Activated CD4-positive, alpha-beta T cell treated with anti-CD3 and anti-CD28 coated beads for 48 hours (primary cell): Measurements from ENCODE around the gene GRHL3.

Source experiments
- DNase-seq: peaks from one replicate; pipeline ENCODE4 v3.0.0-alpha.2; 2020

The GRHL3 gene

GRCh38 chr1:24293392-24294227 lies 25.5 kb upstream of the GRHL3 start:
- no peak for DNase-seq

- DNase-seq = no peak
Measured at GRCh38 chr1:24294228-24294672, 24.9 kb upstream of the GRHL3 start.

- no peak for DNase-seq
Measured at GRCh38 chr1:24294716-24295371, 24.3 kb upstream of the GRHL3 start.

GRCh38 chr1:24295535-24295934 lies 23.6 kb upstream of the GRHL3 start:
- DNase-seq = no peak

GRCh38 chr1:24297187-24297851 lies 21.8 kb upstream of the GRHL3 start:
- DNase-seq = no peak

- DNase-seq = no peak
Measured at GRCh38 chr1:24297852-24298232, 21.3 kb upstream of the GRHL3 start.

- no peak for DNase-seq
Measured at GRCh38 chr1:24298606-24299005, 20.6 kb upstream of the GRHL3 start.

GRCh38 chr1:24299901-24300300 lies 19.3 kb upstream of the GRHL3 start:
- DNase-seq = no peak

GRCh38 chr1:24300971-24301784 lies 18.0 kb upstream of the GRHL3 start:
- no peak for DNase-seq

GRCh38 chr1:24301785-24302175 lies 17.4 kb upstream of the GRHL3 start:
- no peak for DNase-seq

- no peak for DNase-seq
Measured at GRCh38 chr1:24302209-24302611, 16.9 kb upstream of the GRHL3 start.

GRCh38 chr1:24303600-24303999 lies 15.6 kb upstream of the GRHL3 start:
- no peak for DNase-seq

GRCh38 chr1:24304763-24305162 lies 14.4 kb upstream of the GRHL3 start:
- DNase-seq = no peak

GRCh38 chr1:24308365-24309015 lies 10.7 kb upstream of the GRHL3 start:
- no peak for DNase-seq

GRCh38 chr1:24309762-24310485 lies 9.2 kb upstream of the GRHL3 start:
- DNase-seq = peak; percentile 60

- DNase-seq = no peak
Measured at GRCh38 chr1:24311234-24311633, 7.9 kb upstream of the GRHL3 start.

GRCh38 chr1:24311741-24312140 lies 7.4 kb upstream of the GRHL3 start:
- DNase-seq = no peak

- DNase-seq = no peak
Measured at GRCh38 chr1:24315391-24315790, 3.8 kb upstream of the GRHL3 start.

- DNase-seq = no peak
Measured at GRCh38 chr1:24316645-24317044, 2.5 kb upstream of the GRHL3 start.

- no peak for DNase-seq
Measured at GRCh38 chr1:24317081-24317480, 2.1 kb upstream of the GRHL3 start.

GRCh38 chr1:24317956-24318614 lies 1.1 kb upstream of the GRHL3 start:
- DNase-seq = no peak
